Neutrophil (primary cell): ENCODE measurements around the gene C1orf87.

Experiments
- H3K27ac ChIP-seq: fragments of 200-600 bp; sonication (generic); 2 replicates; pipeline ENCODE4 v1.5.1; 2016; ENCODE audit warnings: mild to moderate bottlenecking, moderate library complexity
- H3K27me3 ChIP-seq: fragments of 200-600 bp; sonication (generic); 2 replicates; pipeline ENCODE4 v1.6.0; 2016; ENCODE audit warnings: mild to moderate bottlenecking
- H3K36me3 ChIP-seq: fragments of 200-600 bp; sonication (generic); 2 replicates; pipeline ENCODE4 v1.5.1; 2017
- H3K4me1 ChIP-seq, 2 experiments: fragments of 200-600 bp in 1 of 2; sonication (generic) in 1 of 2; 1 replicate in 1 of 2; 2 replicates in 1 of 2; pipeline versions ENCODE4 v1.5.1 to v1.6.1; 2013 to 2016; ENCODE audit warnings: low read depth in 1 of 2, low read length in 1 of 2, mild to moderate bottlenecking in 1 of 2, moderate library complexity in 1 of 2; ENCODE audit not compliant: control insufficient read depth in 1 of 2, insufficient read depth in 1 of 2
- H3K4me3 ChIP-seq, 2 experiments: fragments of 200-600 bp in 1 of 2; sonication (generic) in 1 of 2; 1 replicate in 1 of 2; 2 replicates in 1 of 2; pipeline ENCODE4 v1.5.1; 2013 to 2016; ENCODE audit warnings: low read depth in 1 of 2, low read length in 1 of 2, mild to moderate bottlenecking in 1 of 2, moderate library complexity in 1 of 2
- H3K9me3 ChIP-seq: fragments of 200-600 bp; sonication (generic); 2 replicates; pipeline ENCODE4 v1.5.1; 2016
- TF ChIP-seq, protein P1 (sequence below): fragments of 200-600 bp; sonication (generic); IDR thresholded peaks from 2 replicates; pipeline ENCODE4 v1.5.1; 2016; ENCODE audit warnings: antibody characterized with exemption

C1orf87 gene

DNA sequence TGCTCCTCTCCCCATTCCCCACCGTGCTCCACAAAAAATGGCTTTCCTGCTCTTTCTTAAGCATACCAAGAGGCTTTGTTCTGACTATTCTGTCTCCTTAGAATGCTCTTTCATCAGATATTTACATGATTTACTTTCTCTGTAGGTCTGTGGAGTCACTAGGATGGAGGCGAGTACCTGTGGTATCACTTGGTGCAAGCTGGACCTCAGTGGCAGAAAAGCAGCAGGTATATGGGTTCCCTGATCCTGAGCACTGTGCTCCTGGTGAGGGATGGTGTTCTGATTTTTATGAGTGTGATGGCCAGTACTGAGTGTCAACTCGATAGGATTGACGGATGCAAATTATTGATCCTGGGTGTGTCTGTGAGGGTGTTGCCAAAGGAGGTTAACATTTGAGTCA lies 10.0 kb downstream of the C1orf87 start:
- H3K9me3 ChIP-seq = no peaks in the 10 kb centered on the region
- H3K4me1 ChIP-seq = no peaks in the 10 kb centered on the region
- TF ChIP-seq, protein P1, sequence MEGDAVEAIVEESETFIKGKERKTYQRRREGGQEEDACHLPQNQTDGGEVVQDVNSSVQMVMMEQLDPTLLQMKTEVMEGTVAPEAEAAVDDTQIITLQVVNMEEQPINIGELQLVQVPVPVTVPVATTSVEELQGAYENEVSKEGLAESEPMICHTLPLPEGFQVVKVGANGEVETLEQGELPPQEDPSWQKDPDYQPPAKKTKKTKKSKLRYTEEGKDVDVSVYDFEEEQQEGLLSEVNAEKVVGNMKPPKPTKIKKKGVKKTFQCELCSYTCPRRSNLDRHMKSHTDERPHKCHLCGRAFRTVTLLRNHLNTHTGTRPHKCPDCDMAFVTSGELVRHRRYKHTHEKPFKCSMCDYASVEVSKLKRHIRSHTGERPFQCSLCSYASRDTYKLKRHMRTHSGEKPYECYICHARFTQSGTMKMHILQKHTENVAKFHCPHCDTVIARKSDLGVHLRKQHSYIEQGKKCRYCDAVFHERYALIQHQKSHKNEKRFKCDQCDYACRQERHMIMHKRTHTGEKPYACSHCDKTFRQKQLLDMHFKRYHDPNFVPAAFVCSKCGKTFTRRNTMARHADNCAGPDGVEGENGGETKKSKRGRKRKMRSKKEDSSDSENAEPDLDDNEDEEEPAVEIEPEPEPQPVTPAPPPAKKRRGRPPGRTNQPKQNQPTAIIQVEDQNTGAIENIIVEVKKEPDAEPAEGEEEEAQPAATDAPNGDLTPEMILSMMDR = no peak
- H3K27me3 ChIP-seq = no peaks in the 10 kb centered on the region
- no peak overlapping the region for H3K4me3 ChIP-seq
- no peak overlapping the region for H3K27ac ChIP-seq
- H3K36me3 ChIP-seq = no peaks in the 10 kb centered on the region

DNA sequence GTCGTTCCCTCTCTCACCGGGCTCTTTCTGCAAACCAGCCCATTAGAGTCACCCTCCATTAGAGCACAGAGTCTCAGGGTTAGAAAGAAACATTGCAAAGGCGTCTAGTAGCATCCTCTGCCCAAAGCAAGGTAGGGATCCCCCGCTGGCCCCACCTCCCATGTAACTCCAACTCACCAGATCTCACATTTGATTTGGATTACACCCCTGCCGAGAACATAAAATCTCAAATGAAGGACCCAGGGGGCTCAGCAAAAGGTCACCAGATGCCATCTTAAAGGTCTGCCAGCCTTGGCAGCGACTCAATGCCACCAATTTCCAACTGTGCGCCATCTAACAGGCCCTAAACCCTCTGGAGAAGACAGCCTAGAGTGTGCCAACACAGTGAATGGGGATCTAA lies 14.1 kb downstream of the C1orf87 start:
- no peak overlapping the region for H3K4me3 ChIP-seq
- no peaks in the 10 kb centered on the region for H3K27me3 ChIP-seq
- H3K27ac ChIP-seq = no peak overlapping the region
- TF ChIP-seq, protein P1 = no peak
- H3K36me3 ChIP-seq = no peaks in the 10 kb centered on the region
- no peaks in the 10 kb centered on the region for H3K9me3 ChIP-seq
- H3K4me1 ChIP-seq = no peaks in the 10 kb centered on the region

DNA sequence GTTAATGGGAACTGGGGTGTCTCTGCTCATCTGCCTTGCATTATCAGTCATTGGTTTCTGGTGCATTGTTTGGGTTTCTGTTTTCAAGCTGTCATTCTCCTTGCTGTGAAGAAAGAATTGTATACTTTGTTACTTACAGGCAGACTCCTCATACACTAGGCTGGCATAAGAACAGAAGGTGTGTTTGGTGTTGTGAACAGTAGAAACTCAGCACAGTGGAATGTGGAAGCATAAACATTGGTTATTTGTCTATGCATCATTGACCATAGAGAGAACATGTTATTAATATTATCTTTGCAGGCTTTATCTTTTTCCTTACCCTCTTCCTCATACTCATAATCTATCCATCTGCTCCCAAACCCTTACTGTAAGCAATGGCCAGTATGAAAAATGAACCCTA lies 18.2 kb downstream of the C1orf87 start:
- H3K36me3 ChIP-seq = no peaks in the 10 kb centered on the region
- TF ChIP-seq, protein P1 = no peak
- no peaks in the 10 kb centered on the region for H3K27me3 ChIP-seq
- no peak overlapping the region for H3K27ac ChIP-seq
- H3K4me1 ChIP-seq = no peaks in the 10 kb centered on the region
- no peaks in the 10 kb centered on the region for H3K9me3 ChIP-seq
- no peak overlapping the region for H3K4me3 ChIP-seq

DNA sequence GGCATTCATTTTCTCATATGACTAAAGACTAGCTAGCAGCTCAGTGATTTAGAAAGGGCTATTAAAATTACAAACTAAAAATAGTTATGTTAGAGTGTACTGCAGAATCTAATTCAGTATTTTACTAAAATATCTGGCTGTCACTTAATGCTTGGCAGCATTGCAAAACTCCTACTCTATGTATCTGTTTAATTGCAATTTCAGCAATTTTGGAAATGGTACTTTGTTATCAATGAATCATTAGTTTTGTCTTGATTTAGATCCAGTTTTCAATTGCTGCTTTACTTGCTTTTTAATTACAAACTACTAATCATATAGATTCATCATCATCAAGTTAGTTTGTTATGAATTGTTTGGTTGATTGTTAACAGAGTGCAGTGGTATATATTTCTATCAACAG lies 19.2 kb downstream of the C1orf87 start:
- no peaks in the 10 kb centered on the region for H3K4me1 ChIP-seq
- no peaks in the 10 kb centered on the region for H3K36me3 ChIP-seq
- TF ChIP-seq, protein P1 = no peak
- H3K9me3 ChIP-seq = peaks cover 4% of the 10 kb centered on the region
- no peak overlapping the region for H3K4me3 ChIP-seq
- H3K27ac ChIP-seq = no peak overlapping the region
- H3K27me3 ChIP-seq = no peaks in the 10 kb centered on the region

DNA sequence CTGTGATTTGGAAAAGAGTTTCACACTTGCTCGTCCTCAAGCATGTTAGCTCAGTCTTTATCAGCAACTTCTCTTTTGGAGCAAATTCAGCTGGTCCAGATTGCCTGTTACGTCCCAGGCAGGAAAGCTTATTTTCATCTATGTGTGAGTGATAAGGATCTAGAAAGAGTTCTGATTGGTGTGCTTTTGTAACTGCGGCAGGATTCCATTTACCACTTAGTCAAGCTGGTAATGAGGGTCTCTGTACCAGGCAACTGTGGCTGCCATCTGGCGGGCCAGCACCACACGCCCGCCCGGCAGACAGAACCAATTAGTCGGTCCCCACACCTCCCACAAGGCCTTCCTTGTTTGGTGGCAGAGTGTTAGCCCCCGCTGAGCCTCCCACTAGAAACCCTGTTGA lies 21.0 kb downstream of the C1orf87 start:
- no peaks in the 10 kb centered on the region for H3K36me3 ChIP-seq
- TF ChIP-seq, protein P1 = no peak
- peaks cover 4% of the 10 kb centered on the region for H3K9me3 ChIP-seq
- H3K27ac ChIP-seq = no peak overlapping the region
- H3K27me3 ChIP-seq = no peaks in the 10 kb centered on the region
- H3K4me1 ChIP-seq = no peaks in the 10 kb centered on the region
- H3K4me3 ChIP-seq = no peak overlapping the region

DNA sequence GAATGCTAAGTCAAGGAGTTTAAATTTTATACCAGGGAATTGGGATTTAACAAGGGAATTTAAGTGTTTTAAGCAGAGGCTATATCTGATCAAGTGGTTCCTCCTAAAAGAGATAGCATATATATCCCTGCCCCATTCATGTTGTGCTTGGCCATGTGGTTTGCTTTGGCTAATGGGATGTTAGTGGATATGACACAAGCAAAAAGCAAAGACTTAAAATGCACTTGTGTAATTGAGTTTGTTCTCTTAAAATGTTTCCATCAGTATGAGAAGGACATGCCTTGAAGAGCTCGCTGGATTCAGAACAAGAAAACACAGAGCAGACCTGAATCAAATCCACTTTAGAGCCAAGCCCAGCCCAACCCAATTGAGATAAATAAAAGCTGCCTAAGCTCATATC lies 22.4 kb downstream of the C1orf87 start:
- TF ChIP-seq, protein P1 = no peak
- H3K36me3 ChIP-seq = no peaks in the 10 kb centered on the region
- no peaks in the 10 kb centered on the region for H3K4me1 ChIP-seq
- no peak overlapping the region for H3K4me3 ChIP-seq
- no peaks in the 10 kb centered on the region for H3K27me3 ChIP-seq
- no peak overlapping the region for H3K27ac ChIP-seq
- H3K9me3 ChIP-seq = peaks cover 4% of the 10 kb centered on the region
